Measurements from ENCODE around the gene WDR55. TPM values are rescaled to one million over a fixed set of nuclear protein-coding genes. Genes with fewer than 3 reads are reported as not detected.

The WDR55 gene, protein sequence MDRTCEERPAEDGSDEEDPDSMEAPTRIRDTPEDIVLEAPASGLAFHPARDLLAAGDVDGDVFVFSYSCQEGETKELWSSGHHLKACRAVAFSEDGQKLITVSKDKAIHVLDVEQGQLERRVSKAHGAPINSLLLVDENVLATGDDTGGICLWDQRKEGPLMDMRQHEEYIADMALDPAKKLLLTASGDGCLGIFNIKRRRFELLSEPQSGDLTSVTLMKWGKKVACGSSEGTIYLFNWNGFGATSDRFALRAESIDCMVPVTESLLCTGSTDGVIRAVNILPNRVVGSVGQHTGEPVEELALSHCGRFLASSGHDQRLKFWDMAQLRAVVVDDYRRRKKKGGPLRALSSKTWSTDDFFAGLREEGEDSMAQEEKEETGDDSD
- 31.5 and 57.8 TPM in 2 replicates for total RNA-seq

DNA sequence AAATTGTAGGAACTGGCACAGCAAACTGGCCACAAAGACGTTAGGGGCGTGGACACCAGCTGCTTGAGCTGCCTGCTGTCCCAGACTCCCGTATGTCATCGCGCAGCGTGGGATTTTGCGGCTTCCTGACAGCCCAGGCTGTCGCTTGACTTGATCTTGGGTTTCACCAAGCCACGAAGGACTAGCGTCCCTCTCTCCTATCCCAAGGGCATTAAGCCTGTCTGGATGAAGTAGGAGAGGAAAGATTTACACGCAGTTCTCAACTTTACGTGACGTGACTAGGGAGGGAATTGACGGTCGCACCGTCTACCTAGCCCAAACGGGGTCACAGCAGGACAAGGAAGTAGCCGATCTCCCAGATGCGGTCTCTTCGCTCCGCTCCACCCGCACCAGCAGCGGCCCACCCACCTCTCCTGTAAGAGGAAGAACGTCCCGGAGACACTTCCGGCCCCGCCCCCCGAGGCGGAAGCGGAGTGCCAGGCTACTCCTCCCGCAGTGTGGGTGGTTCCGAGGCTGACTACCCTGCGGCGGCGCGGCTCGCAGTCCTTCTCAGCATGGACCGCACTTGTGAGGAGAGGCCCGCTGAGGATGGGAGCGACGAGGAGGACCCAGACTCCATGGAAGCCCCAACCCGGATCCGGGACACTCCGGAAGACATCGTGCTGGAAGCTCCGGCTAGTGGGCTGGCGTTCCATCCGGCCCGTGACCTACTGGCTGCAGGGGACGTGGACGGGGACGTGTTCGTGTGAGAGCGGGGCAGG lies at the start of gene WDR55:
TSS of gene WDR55 (plus strand) at position 546 of the 761 bp plus-strand sequence. CDS start at position 555, 9 bp downstream.

DNA sequence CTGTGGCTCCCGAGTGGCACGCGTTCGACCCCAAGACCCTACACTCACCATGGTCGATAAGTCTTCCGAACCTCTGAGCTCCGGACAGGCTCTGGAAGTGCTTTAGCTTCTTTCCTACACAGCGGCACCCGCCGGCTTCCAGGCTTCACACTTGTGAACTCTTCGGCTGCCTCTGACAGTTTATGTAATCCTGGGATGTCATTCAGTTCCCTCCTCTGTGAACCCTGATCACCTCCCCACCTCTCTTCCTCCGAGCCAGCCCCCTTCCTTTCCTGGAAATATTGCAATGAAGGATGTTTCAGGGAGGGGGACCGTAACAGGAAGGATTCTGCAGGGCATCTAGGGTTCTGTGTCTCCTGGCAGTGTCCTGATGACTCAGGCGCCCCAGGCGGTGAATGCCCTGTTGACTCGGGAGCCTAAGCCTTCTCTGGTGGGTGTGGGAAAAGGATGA lies 31.7 kb upstream of the WDR55 start, which contains the start of gene CD14:
TSS of gene CD14 (minus strand) at position 155 of the 451 bp plus-strand sequence. CDS start at position 51, 104 bp downstream.

DNA sequence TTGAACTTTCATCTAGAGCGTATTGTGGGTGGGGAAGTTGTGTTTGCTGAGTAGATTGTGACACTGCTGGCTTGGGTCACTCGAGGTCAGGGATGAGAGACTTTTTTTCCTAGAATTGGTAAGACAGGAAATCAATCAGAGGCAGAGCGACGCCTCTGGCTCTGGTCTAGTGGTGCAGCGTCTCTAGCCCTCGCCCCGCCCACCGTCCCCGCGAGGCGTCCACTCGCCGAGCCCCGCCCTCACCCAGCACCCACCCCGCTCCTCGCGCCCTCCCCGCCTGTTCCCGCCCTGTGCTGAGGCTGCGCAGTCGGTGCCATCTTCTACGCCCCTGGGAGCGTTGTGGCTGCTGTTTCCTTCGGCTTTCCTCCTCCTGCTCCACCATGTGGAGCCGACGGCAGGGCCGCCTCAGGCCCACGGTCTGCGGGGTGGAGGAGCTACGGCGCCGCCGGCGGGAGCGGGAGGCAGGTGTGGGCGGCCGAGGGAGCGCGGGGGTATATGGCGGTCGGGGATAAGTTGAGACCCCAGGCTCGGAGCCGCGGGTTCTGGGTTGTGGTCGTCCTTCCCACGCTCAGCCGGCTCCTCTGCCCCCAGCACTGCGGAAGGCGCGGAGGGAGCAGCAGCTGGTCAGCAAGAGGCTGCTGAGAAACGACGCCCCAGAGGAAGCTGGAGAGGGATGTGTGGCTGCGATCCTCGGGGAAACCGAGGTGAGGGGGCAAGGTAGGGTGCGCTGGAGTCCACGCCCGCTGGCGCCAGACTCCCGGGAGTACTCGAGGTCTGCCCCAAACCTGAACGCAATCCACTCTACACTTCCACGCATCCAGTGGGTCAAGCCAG lies 25.3 kb upstream of the WDR55 start, which contains the start of gene TMCO6:
TSS of gene TMCO6 (plus strand) at position 304 of the 834 bp plus-strand sequence. CDS start at position 381, 77 bp downstream.

DNA sequence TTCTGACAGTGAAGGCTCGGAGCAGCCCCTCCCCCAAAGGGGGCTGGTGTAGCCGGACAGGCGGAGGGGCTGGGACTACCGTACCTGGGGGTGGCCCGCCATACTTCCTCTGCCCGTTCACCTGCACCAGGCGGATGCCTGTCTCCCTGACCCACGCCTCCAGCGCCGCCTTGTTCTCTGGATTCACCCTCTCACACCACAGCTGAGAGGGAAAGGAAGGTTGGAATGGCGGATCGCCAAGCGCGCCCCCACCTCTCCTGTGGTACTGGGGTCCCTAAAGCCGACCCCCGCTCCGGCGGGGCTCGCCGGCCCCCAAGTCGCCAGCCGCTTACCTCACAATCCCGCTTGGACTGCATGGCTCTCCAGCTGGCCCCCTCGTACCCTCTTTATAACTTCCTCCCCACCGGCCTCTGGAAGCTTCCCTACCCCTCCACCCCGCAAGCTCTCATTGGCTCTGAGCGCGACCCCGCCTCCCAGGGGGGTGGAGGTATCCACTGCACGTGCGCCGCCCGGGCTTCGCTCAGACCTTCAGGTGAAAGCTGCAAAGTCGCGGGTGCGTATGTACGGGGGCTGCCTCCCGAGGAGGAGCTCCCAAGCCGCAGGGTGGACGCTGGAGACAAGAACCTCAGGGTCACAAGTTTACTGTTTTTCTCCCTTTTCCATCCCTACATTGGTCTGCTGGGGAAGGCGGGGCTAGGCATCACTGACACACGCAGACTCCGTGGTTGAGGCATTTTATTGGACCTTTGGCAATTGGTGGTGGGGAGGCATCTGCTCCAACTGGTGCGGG lies 8.7 kb downstream of the WDR55 start, which contains the start of gene DND1:
TSS of gene DND1 (minus strand) at position 390 of the 790 bp plus-strand sequence. CDS start at position 356, 34 bp downstream.

DNA sequence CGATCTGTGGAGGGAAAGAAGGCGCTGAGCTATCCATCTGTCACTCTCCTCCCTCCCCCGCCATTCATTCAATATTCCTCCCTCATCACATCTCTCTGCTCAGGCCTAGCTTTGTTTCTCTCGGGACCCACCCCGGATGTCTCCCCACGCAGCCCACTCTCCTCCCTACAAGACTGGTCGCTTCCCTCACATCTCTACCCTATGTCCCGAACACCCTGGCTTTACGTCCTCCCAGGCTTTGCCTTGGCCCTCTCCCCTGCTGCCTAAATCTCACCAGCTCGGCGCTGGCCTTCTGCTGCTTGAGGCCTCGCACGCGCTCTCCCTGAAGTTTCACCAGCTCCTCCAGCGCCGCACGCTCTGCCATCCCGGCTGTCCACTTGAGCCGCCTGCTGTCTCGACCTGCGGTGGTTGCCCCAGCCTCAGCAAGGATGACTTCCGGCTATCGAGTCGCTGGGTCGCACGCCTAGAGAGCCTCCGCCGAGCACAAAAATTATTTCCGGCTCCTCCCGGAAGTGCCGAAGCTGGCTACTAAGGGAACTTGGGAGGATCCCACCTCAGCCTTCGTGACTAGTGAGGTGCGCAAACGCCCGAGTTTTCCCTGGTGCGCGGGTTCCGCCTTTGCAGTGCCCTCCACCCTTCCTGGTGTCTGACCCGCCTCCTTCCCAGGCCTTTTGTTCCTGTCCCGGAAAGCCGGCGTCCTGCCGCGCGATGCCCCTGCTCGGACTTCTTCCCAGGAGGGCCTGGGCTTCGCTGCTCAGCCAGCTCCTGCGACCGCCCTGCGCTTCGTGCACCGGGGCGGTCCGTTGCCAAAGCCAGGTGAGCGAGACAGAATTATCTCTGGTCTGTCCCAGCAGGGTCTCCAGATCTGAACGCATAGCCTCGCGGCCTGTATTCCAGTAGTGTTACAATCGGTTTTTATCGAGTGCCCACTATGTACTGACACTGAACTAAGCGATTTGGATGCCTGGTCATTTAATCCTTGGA lies 26.5 kb downstream of the WDR55 start, which contains the start of the genes HARS1 and HARS2:
TSS of gene HARS1 (minus strand) at position 430 of the 984 bp plus-strand sequence. CDS start at position 364, 66 bp downstream.
TSS of gene HARS2 (plus strand) at position 515 of the 984 bp plus-strand sequence. CDS start at position 709, 194 bp downstream.

DNA sequence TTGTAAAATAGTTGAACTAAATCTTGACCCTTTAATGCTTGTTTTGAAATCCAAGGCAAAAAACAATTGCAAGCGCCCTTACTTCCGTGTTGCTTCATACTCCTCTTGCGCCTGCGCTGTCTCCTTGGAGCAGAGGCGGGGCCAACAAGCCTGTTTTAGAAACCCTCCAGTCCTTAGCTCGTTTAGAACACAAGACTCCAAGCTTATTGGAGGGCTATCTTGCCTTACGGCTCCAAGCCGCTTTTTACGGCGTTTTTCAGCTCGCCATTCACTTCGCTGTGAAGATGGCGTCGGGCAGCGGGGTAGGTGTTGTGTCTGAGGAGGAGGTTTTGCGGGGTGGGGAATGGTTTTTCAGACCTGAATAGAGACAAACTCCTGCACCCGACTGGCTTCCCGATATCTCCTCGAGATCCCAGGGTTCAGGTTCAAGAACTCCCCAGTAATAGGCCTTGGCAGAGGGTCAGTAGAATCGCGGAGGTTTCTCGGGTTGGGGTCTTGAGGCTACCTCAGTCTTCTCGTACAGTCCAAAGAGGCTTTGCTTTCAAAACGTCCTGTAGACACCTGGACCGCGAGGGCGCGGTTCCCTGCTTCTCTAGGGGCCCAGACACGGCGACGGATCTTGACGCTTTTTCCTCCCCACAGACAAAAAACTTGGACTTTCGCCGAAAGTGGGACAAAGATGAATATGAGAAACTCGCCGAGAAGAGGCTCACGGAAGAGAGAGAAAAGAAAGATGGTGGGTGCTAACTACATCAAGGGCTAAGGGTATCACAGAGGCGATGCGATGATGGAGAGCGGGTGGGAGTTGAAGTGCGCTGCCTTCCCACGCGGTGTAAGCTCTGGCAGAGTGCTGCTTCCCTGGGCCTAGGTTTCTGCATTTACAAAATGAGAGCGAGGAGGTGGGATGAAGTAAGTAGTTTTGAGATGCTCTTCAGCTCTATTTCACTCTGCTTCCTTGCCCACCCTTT lies 35.8 kb downstream of the WDR55 start, which contains the start of gene ZMAT2:
TSS of gene ZMAT2 (plus strand) at position 271 of the 968 bp plus-strand sequence. CDS start at position 285, 14 bp downstream.

Other genes starting within 250 kb of the WDR55 start
- gene EIF4EBP3, start 117.2 kb upstream of the WDR55 start, total RNA-seq: 0.85 and 4.3 TPM in 2 replicates
- gene SRA1, start 107.4 kb upstream of the WDR55 start, total RNA-seq: 16.4 and 34.5 TPM in 2 replicates
- gene APBB3, start 100.3 kb upstream of the WDR55 start, total RNA-seq: 3.2 and 6.0 TPM in 2 replicates
- 10.4 and 16.9 TPM in 2 replicates for gene SLC35A4, start 100.1 kb upstream of the WDR55 start, total RNA-seq
- 1.4 and 6.8 TPM in 2 replicates for gene CD14, start 31.7 kb upstream of the WDR55 start, total RNA-seq
- gene TMCO6, start 25.5 kb upstream of the WDR55 start, total RNA-seq: 9.9 and 26.2 TPM in 2 replicates
- gene NDUFA2, start 17.3 kb upstream of the WDR55 start, total RNA-seq: 26.5 and 27.9 TPM in 2 replicates
- 62.4 and 66.5 TPM in 2 replicates for gene IK, start 17.1 kb upstream of the WDR55 start, total RNA-seq
- 0.43 TPM in 1 of 2 replicates, not detected in the other for gene DND1, start 8.7 kb downstream of the WDR55 start, total RNA-seq
- 36.7 and 59.8 TPM in 2 replicates for gene HARS1, start 26.5 kb downstream of the WDR55 start, total RNA-seq
- 30.9 and 45.3 TPM in 2 replicates for gene HARS2, start 26.6 kb downstream of the WDR55 start, total RNA-seq
- 44.5 and 49.2 TPM in 2 replicates for gene ZMAT2, start 35.5 kb downstream of the WDR55 start, total RNA-seq
- not detected in 2 replicates for gene PCDHA1, start 121.2 kb downstream of the WDR55 start, total RNA-seq
- gene PCDHA2, start 129.9 kb downstream of the WDR55 start, total RNA-seq: not detected in 2 replicates
- under 0.01 TPM in 2 replicates for gene PCDHA3, start 136.2 kb downstream of the WDR55 start, total RNA-seq
- gene PCDHA4, start 142.2 kb downstream of the WDR55 start, total RNA-seq: 0.21 and 1.2 TPM in 2 replicates
- gene PCDHA5, start 156.7 kb downstream of the WDR55 start, total RNA-seq: not detected in 2 replicates
- gene PCDHA6, start 163.1 kb downstream of the WDR55 start, total RNA-seq: 0.43 and 0.48 TPM in 2 replicates
- gene PCDHA7, start 169.4 kb downstream of the WDR55 start, total RNA-seq: under 0.01 and 0.48 TPM in 2 replicates
- not detected in 2 replicates for gene PCDHA8, start 176.3 kb downstream of the WDR55 start, total RNA-seq
- gene PCDHA9, start 183.5 kb downstream of the WDR55 start, total RNA-seq: under 0.01 TPM in 2 replicates
- under 0.01 and 0.48 TPM in 2 replicates for gene PCDHA10, start 191.0 kb downstream of the WDR55 start, total RNA-seq
- 0.48 and 1.7 TPM in 2 replicates for gene PCDHA11, start 204.1 kb downstream of the WDR55 start, total RNA-seq
- gene PCDHA12, start 210.4 kb downstream of the WDR55 start, total RNA-seq: 0.21 and 0.48 TPM in 2 replicates
- 0.24 TPM in 1 of 2 replicates, not detected in the other for gene PCDHA13, start 217.2 kb downstream of the WDR55 start, total RNA-seq